ENCODE results near the gene SEMA4A. TPM values are rescaled to one million over a fixed set of nuclear protein-coding genes. Genes with fewer than 3 reads are reported as not detected.

Gene SEMA4A
- total and polyA plus RNA-seq, 9 of the 15 experiments (the other 6 are each of a cell fraction or from before 2014, with no cell fraction given): 0.04 to 1.7 (median 0.45) TPM

GRCh38 chr1:156124557-156125483 lies 28.6 kb upstream of the SEMA4A start (continued):
- TF ChIP-seq USF1 (CRISPR knock-in tag; IDR thresholded peaks at IDR 0.05) (peak; percentile 57), LARP7 (IDR thresholded peaks at IDR 0.05) (peak; percentile 51; the same call in 1 of the 2 replicates), BHLHE40 (IDR thresholded peaks at IDR 0.05; ENCODE audit: low read length) (peak; percentile 62; the same call in 1 of the 2 replicates), PKNOX1 (IDR thresholded peaks at IDR 0.05) (peak; percentile 39), PRDM10 (IDR thresholded peaks at IDR 0.05; ENCODE audit: partially characterized antibody) (peak; percentile 72), TCF7 (IDR thresholded peaks at IDR 0.05; ENCODE audit: borderline replicate concordance) (no peak), ZBTB2 (IDR thresholded peaks at IDR 0.05) (peak; percentile 65), ZNF830 (CRISPR knock-in tag; IDR thresholded peaks at IDR 0.05) (0 out of 2 replicates have a peak, but pooled peaks have one; percentile 23), TOE1 (IDR thresholded peaks at IDR 0.05; ENCODE audit: borderline replicate concordance) (0 out of 2 replicates have a peak, but pooled peaks have one; percentile 44), TOE1 (CRISPR knock-in tag; IDR thresholded peaks at IDR 0.05; ENCODE audit: borderline replicate concordance, low read depth) (no peak), NR2C2 (CRISPR knock-in tag; IDR thresholded peaks at IDR 0.05) (no peak), NR2C2 (tag; IDR thresholded peaks at IDR 0.05) (0 out of 2 replicates have a peak, but pooled peaks have one; percentile 25), NR2C1 (IDR thresholded peaks at IDR 0.05) (no peak), NR2C1 (tag; IDR thresholded peaks at IDR 0.05) (0 out of 2 replicates have a peak, but pooled peaks have one; percentile 35), C11orf30 (IDR thresholded peaks at IDR 0.05; ENCODE audit: low read depth) (no peak), ZNF584 (CRISPR knock-in tag; IDR thresholded peaks at IDR 0.05; ENCODE audit: low read depth) (0 out of 2 replicates have a peak, but pooled peaks have one; percentile 33), VEZF1 (CRISPR knock-in tag; IDR thresholded peaks at IDR 0.05) (peak; percentile 68)
